Activated naive CD4-positive, alpha-beta T cell treated with anti-CD3 and anti-CD28 coated beads, Interleukin-2, amount 50 U/mL, for 72 hours (primary cell): ENCODE results near the gene PLCB2. TPM values are rescaled to one million over a fixed set of nuclear protein-coding genes. Genes with fewer than 3 reads are reported as not detected.

Experiments
- ATAC-seq, 2 donors: fragments of 150-1000 bp; cut with Tn5 transposase; 2 replicates each; pipeline ENCODE4 v1.10.0; 2021; ENCODE audit warnings: mild to moderate bottlenecking in 2 of 2, moderate library complexity in 2 of 2
- DNase-seq, 2 donors: peaks; one replicate each; pipeline ENCODE4 v3.0.0; 2021 to 2022; ENCODE audit warnings: low spot score in 2 of 2
- H3K27ac Mint-ChIP-seq, 2 donors: one replicate each; pipeline ENCODE4 v1.8.0; 2022; ENCODE audit warnings: mild to moderate bottlenecking in 2 of 2, mixed read lengths in 2 of 2
- H3K36me3 Mint-ChIP-seq, 2 donors: one replicate each; pipeline ENCODE4 v1.8.0; 2022; ENCODE audit warnings: mixed read lengths in 2 of 2
- H3K9me3 Mint-ChIP-seq, 2 donors: one replicate each; pipeline ENCODE4 v1.8.0; 2022; ENCODE audit warnings: mixed read lengths in 2 of 2
- total RNA-seq, 2 donors: library from RNA; stranded (reverse); gene quantifications; one replicate each; pipeline ENCODE4 v1.2.3, GENCODE V29; 2022

Gene PLCB2
- total RNA-seq, 2 donors from 2014 or later: 63.5 to 91.5 TPM

DNA sequence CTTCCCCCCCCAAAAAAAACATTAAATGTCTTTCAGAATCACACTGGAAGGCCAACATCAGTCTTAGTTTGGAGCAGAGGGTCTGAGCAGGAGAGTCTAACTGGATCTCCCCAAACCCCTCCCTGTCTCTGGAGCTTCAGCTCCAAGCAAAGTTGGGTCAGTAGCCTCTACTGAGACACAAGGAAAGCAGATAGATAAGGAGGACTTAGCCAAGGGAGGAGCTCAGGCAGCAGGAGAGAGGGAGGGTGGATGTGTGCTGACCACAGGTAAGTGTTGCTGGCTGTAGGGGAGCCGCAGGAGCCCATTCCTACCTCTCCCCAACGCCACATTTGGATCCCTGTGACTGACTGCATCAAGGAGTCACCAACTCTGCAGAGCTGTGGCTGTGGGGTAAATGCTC is 7.0 kb downstream of the PLCB2 start:
- Mint-ChIP-seq H3K9me3 (peaks cover 0 to 4% of the 10 kb centered on the region in 2 donors), H3K36me3 (peaks cover 13 to 26% of the 10 kb centered on the region in 2 donors), H3K27ac (no peak overlapping the region)
- no peak for ATAC-seq
- DNase-seq: no peak

DNA sequence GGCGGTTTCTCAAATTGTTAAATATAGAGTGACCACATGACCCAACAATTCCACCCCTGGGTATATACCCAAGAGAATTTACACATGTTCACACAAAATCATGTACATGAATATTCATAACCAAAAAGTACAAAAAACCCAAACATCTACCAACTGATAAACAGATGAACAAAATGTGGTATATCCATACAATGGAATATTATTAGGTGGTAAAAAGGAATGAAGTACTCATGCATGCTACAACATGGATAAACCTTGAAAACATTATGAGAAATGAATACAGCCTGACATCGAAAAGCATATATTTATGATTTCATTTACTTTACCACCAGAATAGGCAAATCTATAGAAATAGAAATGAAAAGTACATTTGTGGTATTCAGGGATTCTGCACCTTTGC is 7.4 kb downstream of the PLCB2 start:
- Mint-ChIP-seq H3K27ac (no peak overlapping the region), H3K9me3 (peaks cover 0 to 4% of the 10 kb centered on the region in 2 donors), H3K36me3 (peaks cover 13 to 26% of the 10 kb centered on the region in 2 donors)
- DNase-seq: no peak
- no peak for ATAC-seq

DNA sequence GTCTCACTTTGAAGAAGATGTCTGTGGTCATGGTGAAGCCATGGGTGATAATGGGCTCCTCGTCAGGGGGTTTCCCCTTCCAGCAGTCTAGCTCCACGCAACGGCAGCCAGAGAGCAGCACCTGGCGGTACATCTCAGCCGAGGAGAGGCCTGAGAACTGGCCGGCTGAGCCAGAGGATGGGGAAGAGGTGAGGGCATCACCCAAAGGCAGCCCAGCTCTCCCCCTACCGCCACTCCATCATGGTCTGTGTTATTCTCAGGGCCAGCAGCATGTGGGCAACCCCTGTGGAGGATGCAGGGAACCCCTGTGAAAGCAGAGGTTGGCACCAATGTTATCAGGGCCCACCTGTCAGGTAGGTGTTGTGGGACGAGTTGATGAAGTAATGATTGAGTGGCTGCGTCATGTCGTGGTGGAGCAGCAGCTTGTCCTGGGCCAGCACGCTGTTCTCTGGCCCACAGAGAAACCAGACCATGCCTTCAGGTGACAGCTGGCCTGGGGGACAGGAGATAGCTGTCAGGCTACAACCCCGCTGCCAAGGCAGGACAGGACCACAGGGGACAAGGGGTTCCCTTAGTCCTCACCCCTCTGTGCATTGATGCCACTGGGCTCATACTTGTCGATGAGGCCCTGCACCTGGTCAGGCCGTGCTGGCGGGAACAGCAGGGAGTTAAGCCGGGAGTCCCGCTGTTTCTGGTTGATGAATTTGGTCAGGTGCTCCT is 9.4 kb downstream of the PLCB2 start:
- peaks cover 13 to 26% of the 10 kb centered on the region in 2 donors for H3K36me3 Mint-ChIP-seq
- peaks cover 0 to 4% of the 10 kb centered on the region in 2 donors for H3K9me3 Mint-ChIP-seq

DNA sequence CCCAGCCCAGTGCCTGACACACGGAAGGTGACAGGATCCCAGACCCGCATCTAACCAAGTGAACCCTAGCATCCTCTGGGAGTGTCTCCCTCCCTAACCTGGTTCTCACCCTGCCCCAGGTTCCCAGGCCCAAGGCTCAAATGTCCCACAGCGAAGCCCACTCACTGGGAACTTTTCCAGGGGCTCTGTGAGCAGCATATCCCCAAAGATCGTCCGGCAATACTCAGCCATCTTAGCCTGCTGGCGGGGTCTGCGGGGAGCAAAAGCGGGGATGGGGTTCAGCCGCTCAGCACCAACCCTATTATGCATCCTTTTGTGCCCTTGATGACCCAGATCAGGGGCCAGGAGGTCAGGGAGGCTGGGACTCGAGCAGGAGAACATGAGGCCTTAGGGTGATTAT is 10.4 kb downstream of the PLCB2 start:
- peak overlapping the region; percentile 34 to 40 for H3K27ac Mint-ChIP-seq
- no peak for ATAC-seq
- no peak for DNase-seq
- H3K9me3 Mint-ChIP-seq: peaks cover 0 to 4% of the 10 kb centered on the region in 2 donors
- H3K36me3 Mint-ChIP-seq: peaks cover 13 to 26% of the 10 kb centered on the region in 2 donors

More for the DNA sequence above, 9.4 kb downstream of the PLCB2 start:
- no peak overlapping the region for H3K27ac Mint-ChIP-seq
- ATAC-seq (no peak), DNase-seq (no peak)

DNA sequence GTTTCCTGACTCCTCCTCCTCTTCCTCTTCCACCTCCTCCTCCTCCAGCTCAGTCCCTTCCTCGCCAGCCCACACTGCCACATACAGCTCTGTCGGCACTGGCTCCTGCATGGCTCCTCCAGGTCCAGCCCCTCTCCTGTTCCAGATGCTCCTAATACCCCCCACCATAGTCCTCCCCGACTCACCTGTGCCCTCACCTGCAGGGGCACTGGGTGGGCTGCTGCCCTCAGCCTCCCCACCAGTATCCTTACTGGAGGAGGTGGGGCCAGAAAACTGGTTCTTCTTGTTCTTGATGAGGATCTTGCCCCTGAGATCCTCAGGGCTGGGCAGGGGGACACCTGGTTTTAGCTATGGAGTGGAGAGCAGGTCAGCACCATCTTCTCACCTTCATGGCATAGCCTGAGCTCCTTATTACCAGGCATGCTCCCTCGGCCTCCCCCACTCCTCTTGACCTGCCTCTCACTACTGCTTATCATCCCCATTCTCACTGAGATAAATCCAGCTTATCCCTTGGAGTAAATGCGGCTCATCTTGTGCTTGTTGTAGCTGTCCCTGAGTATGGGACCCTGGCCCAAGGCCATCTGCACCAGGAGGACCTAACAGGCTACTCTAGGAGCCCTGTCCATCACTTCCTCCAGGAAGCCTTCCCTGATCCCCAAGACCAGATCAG is 11.0 kb downstream of the PLCB2 start:
- DNase-seq (no peak), ATAC-seq (no peak)
- H3K36me3 Mint-ChIP-seq: peaks cover 13 to 23% of the 10 kb centered on the region in 2 donors
- peak overlapping the region in 1 of 2 donors; percentile 34 for H3K27ac Mint-ChIP-seq
- H3K9me3 Mint-ChIP-seq: peaks cover 0 to 4% of the 10 kb centered on the region in 2 donors

DNA sequence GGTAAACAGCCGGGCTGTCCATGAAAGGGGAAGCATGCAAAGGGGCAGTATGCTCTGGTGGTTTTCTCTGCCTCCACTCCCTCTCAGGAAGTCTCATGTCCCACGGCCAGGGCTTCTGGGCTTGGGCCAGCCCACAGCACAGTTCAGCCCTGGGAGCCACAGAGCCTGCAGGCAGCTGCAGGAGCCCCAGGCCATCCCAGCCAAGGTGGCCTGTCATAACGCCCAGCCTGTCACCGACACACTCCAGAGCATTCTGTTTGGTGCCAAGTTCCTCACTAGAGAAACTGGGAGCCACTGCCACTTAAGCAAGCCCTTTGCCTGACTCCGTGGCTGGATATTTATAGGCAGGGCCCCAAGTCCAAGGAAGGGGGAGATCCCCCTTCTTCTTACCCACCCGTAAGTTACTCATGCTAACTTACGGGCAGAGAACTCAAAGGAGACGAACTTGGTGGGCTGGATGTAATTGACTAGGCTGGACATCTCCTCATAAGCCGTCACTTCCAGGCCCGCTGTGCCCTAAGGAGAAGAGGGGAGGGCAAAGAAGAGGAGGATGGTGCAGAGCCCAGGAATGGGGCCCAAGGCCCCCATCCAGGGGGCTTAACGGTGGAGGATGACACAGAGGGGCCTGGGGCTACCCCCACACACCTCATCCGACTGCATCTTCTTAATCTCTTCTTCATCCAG is 11.7 kb downstream of the PLCB2 start:
- ATAC-seq (no peak), DNase-seq (no peak)
- peaks cover 0 to 4% of the 10 kb centered on the region in 2 donors for H3K9me3 Mint-ChIP-seq
- no peak overlapping the region for H3K27ac Mint-ChIP-seq
- H3K36me3 Mint-ChIP-seq: peaks cover 13 to 17% of the 10 kb centered on the region in 2 donors

DNA sequence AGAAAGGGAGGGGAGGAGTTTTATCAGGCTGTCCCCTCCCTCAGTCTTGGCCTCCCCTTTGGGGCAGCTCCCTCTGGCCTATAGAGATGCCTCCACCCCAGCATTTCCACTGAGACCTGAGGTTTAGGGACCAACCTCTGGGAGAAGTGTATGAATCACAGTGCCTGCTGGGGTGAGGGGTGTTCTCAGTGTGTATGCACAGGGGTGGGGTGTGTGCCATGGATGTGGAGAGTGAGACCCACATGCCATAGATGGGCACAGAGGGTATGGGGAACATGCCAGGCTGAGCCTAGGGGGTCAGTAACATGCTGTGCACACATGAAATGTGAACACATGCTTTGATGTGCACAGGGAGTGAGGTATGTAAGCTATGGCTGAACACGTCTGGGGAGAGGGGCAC is 12.4 kb downstream of the PLCB2 start:
- peaks cover 7 to 10% of the 10 kb centered on the region in 2 donors for H3K36me3 Mint-ChIP-seq
- H3K27ac Mint-ChIP-seq: peak overlapping the region in 1 of 2 donors; percentile 65
- ATAC-seq (no peak), DNase-seq (no peak)
- no peaks in the 10 kb centered on the region for H3K9me3 Mint-ChIP-seq

DNA sequence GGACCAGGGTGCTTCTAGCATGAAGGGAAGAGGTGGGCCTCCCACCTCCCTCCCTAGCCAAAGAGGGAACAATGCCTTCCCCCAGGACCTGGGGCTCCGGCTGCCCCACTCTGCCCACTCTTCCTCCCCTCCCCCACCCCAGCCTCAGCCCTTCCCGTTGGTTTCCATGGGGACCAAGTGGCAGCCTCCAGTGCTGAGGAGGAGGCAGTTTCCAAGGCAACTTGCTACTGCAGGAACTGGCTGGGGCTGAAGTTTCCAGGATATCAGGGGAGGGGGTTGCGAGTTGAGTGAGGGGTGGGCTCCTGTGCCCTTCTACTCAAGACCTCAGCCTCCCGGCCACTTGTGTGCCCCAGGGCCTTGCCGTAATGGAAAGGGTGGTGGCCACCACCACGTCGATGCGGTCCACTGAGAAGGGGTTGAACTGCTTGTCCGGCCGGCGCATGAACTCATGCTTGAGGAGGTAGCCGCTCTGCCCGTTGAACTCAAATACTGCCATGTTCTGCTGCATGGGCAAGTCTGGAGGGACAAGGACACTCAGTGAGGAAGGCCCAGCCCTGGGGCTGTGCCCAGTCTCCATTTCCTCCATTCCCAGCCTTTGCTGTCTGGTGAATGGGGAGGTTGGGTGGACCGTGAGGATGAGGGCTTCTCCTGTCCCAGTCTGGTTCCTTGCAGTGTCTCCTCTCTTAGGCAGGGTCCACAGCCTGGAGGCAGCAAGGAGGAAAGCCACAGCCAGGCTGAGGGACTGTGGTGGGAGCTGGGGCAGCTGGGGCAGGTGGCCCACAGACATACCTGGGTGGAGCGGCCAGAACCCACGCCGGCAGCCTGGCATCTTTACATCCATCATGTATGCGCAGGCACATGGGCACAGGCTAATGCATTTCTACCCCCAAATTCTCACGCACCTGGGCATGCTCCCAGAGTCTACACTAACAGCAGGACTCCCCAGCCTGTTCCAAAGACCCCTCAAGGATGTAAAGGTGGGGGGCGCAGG is 13.5 kb downstream of the PLCB2 start:
- DNase-seq: no peak
- Mint-ChIP-seq H3K36me3 (peaks cover 3% of the 10 kb centered on the region in 2 donors), H3K9me3 (no peaks in the 10 kb centered on the region), H3K27ac (no peak overlapping the region)
- no peak for ATAC-seq

DNA sequence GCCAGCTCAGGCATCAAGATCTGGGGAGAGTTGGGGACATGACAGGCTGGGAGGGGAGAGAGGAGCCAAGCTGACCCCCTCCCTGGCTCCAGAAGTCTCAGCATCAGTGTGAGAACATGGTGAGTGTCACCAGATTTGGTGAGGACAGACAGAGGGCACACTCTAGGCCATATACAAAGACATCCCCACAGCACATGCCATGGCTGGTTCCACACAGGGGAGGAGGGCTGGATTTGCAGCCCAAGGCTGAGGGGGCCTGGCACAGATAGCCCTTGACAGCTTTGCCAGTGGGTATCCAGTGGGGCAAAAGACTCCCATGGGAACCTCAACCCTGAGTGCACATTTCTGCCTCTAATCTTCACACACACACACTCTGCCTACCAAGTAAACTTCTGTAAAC is 14.7 kb downstream of the PLCB2 start:
- no peak overlapping the region for H3K27ac Mint-ChIP-seq

DNA sequence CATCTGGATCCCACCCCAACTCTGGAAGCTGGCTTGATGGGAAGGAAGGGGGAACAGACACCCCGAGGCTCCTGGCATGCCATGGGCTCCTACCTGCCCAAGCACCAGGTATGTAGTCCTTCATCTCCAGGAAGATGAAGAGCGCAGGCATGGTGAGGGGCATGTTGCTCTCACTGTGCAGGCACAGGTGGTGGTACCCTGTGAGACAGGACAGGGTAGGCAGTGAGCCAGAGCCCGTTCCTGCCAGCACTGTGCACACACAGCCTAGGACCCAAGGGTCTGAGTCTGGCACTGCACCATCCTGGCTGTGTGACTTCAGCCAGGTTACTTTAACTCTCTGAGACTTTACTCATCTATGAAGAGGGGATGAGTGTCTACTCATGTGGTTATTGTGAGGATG is 15.5 kb downstream of the PLCB2 start:
- Mint-ChIP-seq H3K9me3 (no peaks in the 10 kb centered on the region), H3K27ac (no peak overlapping the region), H3K36me3 (no peaks in the 10 kb centered on the region)
- ATAC-seq (no peak), DNase-seq (no peak)

More for the DNA sequence above, 14.7 kb downstream of the PLCB2 start:
- no peaks in the 10 kb centered on the region for H3K9me3 Mint-ChIP-seq
- DNase-seq (no peak), ATAC-seq (no peak)
- no peaks in the 10 kb centered on the region for H3K36me3 Mint-ChIP-seq

DNA sequence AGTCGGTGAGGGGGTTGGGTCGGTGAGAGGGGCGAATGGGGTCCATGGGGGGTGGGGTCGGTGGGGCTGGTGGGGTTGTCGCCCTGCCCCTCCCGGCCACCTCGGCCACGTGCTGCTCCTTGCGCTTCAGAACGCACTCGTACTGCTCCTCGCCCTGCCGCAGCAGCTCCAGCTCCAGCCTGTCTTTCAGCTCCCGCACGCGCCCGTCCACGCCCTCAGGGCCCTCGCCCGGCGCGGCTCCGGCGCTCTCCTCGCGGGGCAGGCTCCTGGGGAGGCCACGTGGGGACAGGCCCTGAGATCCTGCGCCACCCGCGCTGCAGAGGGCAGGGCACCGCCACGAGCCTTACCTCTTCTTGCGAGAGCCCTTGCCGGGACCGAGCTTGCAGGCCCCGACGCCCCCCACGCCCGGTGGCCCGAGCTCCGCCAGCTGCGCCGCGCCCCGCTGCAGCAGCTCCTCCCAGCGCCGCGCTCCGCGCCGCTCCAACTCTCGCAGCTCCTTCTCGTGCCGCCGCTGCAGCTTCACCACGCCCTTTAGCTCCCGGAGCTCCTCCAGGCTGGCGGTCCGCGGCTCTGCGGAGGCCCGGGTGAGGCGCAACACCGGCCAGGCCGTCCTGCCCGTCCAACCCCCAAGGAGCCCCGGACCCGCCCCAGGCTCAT is 16.7 kb downstream of the PLCB2 start:
- Mint-ChIP-seq H3K9me3 (no peaks in the 10 kb centered on the region), H3K36me3 (no peaks in the 10 kb centered on the region), H3K27ac (no peak overlapping the region)
- ATAC-seq (no peak), DNase-seq (no peak)

DNA sequence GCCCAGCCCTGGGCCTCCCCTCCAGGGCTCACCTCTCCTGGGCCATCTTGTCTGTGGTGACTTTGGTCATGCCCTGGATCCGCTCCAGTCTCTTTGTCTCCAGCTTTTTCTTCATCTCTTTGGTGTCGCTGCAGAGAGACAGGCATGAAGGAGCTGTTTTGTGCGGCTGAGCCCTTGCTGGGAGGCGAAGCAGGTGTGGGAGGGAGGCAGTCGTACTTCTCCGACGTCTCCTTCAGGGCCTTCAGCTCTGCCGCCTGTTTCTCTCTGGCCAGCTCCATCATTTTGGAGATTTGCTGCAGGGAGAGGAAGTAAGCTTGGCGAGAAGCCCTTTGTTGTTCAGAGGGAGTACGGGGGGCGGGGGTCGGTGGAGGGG is 17.2 kb downstream of the PLCB2 start:
- no peak overlapping the region for H3K27ac Mint-ChIP-seq
- DNase-seq (no peak), ATAC-seq (no peak)
- no peaks in the 10 kb centered on the region for H3K36me3 Mint-ChIP-seq
- no peaks in the 10 kb centered on the region for H3K9me3 Mint-ChIP-seq

DNA sequence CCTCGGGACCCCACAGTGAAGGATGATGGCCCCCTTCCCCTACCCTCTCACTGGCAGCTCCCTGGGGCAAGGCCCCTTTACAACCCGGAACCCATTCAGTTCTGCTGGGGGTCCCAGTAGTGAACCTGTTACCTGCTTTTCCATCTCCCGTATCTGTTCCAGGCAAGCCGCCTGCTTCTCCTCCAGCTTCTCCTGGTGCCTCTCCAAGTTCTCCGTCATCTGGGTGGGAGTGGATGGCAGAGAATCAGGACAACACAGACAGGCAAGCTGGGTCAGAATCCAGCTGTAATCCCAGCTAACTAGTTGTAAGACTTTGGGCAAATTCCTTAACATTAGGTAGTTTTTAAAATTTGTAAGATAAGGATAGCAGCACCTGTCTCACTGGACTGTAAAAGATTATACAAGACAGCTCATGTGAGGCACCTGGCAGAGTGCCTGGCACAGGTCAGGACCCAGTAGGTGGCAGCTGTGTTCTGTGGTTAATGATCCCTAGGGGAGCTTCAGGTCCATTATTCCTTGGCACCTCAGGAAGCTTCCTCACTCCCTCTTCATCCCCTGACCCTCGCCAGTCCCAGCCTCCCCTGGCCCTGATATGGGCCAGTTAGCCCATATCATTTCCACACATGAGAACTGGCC is 18.5 kb downstream of the PLCB2 start:
- H3K36me3 Mint-ChIP-seq: no peaks in the 10 kb centered on the region
- no peak overlapping the region for H3K27ac Mint-ChIP-seq
- no peak for ATAC-seq
- DNase-seq: no peak
- no peaks in the 10 kb centered on the region for H3K9me3 Mint-ChIP-seq

DNA sequence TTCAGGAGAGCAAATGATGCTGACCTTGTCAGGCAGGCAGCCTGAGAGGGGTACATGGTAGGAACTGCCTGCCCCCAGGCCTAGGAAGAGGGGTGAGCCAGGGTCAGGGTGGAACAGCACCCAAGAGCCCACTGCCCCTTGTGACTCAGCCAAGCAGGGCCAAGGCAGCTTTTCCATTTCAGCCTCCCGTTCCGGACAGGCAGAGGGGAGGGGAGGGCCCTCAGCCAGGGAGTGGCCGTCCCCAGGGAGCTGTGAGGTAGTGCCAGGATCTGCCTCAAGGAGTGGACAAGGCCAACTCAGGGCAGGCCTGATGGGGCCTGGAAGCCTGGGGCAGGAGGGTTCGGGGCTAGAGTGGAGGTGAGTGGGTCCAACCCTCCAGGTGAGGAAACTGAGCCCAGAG is 19.8 kb downstream of the PLCB2 start:
- H3K36me3 Mint-ChIP-seq: no peaks in the 10 kb centered on the region

DNA sequence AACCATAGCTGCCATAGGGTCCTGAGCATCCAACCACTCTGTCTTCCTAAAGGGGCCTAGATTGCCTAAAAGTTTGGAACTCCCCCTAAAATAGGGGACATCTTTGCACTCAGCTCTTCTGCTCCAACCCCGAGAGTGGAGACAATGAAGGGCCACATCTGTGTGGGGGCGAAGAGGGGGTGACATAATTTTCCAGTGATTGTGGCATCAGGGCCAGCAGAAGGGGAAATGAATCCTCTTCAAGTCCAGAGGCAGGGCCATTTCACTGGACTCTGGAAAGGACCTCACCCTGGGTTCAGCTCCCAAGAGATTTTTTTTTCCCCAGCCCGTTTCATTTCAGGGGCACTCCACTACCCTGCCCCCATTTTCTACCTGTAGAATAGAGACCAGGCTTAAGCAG is 20.2 kb downstream of the PLCB2 start:
- no peaks in the 10 kb centered on the region for H3K9me3 Mint-ChIP-seq
- DNase-seq (no peak), ATAC-seq (no peak)
- no peak overlapping the region for H3K27ac Mint-ChIP-seq
- H3K36me3 Mint-ChIP-seq: no peaks in the 10 kb centered on the region

More for the DNA sequence above, 19.8 kb downstream of the PLCB2 start:
- ATAC-seq: no peak
- H3K27ac Mint-ChIP-seq: no peak overlapping the region
- no peaks in the 10 kb centered on the region for H3K9me3 Mint-ChIP-seq
- no peak for DNase-seq
